CD4-positive, alpha-beta T cell treated with Interleukin-17A for 1 hour (primary cell): ENCODE results near the gene SNRPD3.

Experiments
- DNase-seq: peaks from one replicate; pipeline ENCODE4 v3.0.0-alpha.2; 2020

SNRPD3 gene

GRCh38 chr22:24576778-24577177, 21.0 kb downstream of the SNRPD3 start:
- no peak for DNase-seq

GRCh38 chr22:24578355-24579257, 22.8 kb downstream of the SNRPD3 start:
- no peak for DNase-seq

GRCh38 chr22:24579258-24579601, 23.4 kb downstream of the SNRPD3 start:
- no peak for DNase-seq

- no peak for DNase-seq
These were observed 24.5 kb downstream of the SNRPD3 start for GRCh38 chr22:24580276-24580675.

GRCh38 chr22:24582056-24582814, 26.4 kb downstream of the SNRPD3 start:
- no peak for DNase-seq

GRCh38 chr22:24583221-24584165, 27.7 kb downstream of the SNRPD3 start:
- no peak for DNase-seq

- no peak for DNase-seq
These were observed 28.5 kb downstream of the SNRPD3 start for GRCh38 chr22:24584166-24584790.

- DNase-seq: no peak
These were observed 29.1 kb downstream of the SNRPD3 start for GRCh38 chr22:24584871-24585411.

- DNase-seq: no peak
These were observed 29.7 kb downstream of the SNRPD3 start for GRCh38 chr22:24585461-24585860.

- DNase-seq: no peak
These were observed 30.2 kb downstream of the SNRPD3 start for GRCh38 chr22:24585927-24586546.

- no peak for DNase-seq
These were observed 31.5 kb downstream of the SNRPD3 start for GRCh38 chr22:24587251-24587650.

GRCh38 chr22:24587948-24588347, 32.1 kb downstream of the SNRPD3 start:
- DNase-seq: no peak

- no peak for DNase-seq
These were observed 32.6 kb downstream of the SNRPD3 start for GRCh38 chr22:24588381-24588756.

GRCh38 chr22:24588757-24589481, 33.1 kb downstream of the SNRPD3 start:
- no peak for DNase-seq

GRCh38 chr22:24589518-24590030, 33.8 kb downstream of the SNRPD3 start:
- DNase-seq: no peak

- DNase-seq: no peak
These were observed 34.9 kb downstream of the SNRPD3 start for GRCh38 chr22:24590596-24591173.

- DNase-seq: no peak
These were observed 35.6 kb downstream of the SNRPD3 start for GRCh38 chr22:24591286-24591830.

- DNase-seq: no peak
These were observed 36.5 kb downstream of the SNRPD3 start for GRCh38 chr22:24592058-24592850.

- DNase-seq: peak; percentile 10
These were observed 37.2 kb downstream of the SNRPD3 start, which contains the start of gene LRRC75B for GRCh38 chr22:24592851-24593558. Gene LRRC75B (minus strand): TSS chr22:24593073. CDS start chr22:24593039, 34 bp downstream.
